K562 (cell line): ENCODE results near the gene SPATA45. TPM values are rescaled to one million over a fixed set of nuclear protein-coding genes. Genes with fewer than 3 reads are reported as not detected.

ENCODE experiments used
- AFF1 ChIP-seq, 2 experiments: fragments of 450-650 bp; IDR thresholded peaks; 2 replicates each; pipeline ENCODE4 v1.6.1; 2018; ENCODE audit warnings: mild to moderate bottlenecking in 2 of 2, low read depth in 1 of 2; ENCODE audit not compliant: partially characterized antibody in 2 of 2
- HDAC2 ChIP-seq: fragments of 450-650 bp; IDR thresholded peaks from 2 replicates; pipeline ENCODE4 v1.6.1; 2016; ENCODE audit warnings: mild to moderate bottlenecking
- KHSRP ChIP-seq: fragments of 450-650 bp; IDR thresholded peaks from 2 replicates; pipeline ENCODE4 v1.6.1; 2017
- MEF2A ChIP-seq: IDR thresholded peaks from 2 replicates; pipeline ENCODE4 v1.6.1; 2011; ENCODE audit warnings: low read depth, mild to moderate bottlenecking, low read length, moderate library complexity; ENCODE audit not compliant: control insufficient read depth
- MXD1 ChIP-seq: fragments of 250-450 bp; sonication (Bioruptor Pico); IDR thresholded peaks from 2 replicates; pipeline ENCODE4 v1.8.0; 2021; ENCODE audit warnings: borderline replicate concordance, mild to moderate bottlenecking, moderate library complexity; ENCODE audit not compliant: poor library complexity, severe bottlenecking
- RBFOX2 ChIP-seq: fragments of 200-400 bp; formaldehyde crosslinking; IDR thresholded peaks from 2 replicates; pipeline ENCODE4 v1.6.1; 2017; ENCODE audit warnings: low read depth, mild to moderate bottlenecking, low read length, moderate library complexity
- THAP12 ChIP-seq: fragments of 250-450 bp; sonication (Bioruptor Pico); IDR thresholded peaks from 2 replicates; pipeline ENCODE4 v1.9.0; 2021; ENCODE audit warnings: mild to moderate bottlenecking, inconsistent platforms
- YBX1 ChIP-seq: fragments of 450-650 bp; IDR thresholded peaks from 2 replicates; pipeline ENCODE4 v1.7.1; 2016; ENCODE audit warnings: mild to moderate bottlenecking
- ZNF407 ChIP-seq: fragments of 450-650 bp; IDR thresholded peaks from 2 replicates; pipeline ENCODE4 v1.6.1; 2016; ENCODE audit warnings: low read depth
- polyA plus RNA-seq, 8 experiments: library from polyadenylated mRNA; depleted of rRNA in 4 of 8; stranded (reverse) in 5 of 8; unstranded in 3 of 8; fragments of >200 nt; fragmentation: Nextera tagmentation in 2 of 8; fragmentation: Illumina TruSeq in 1 of 8; extraction: Ambion mirVana in 2 of 8; extraction: Trizol in 1 of 8; gene quantifications; 2 replicates each; pipeline versions ENCODE4 v1.2.1 to v1.2.3, GENCODE V29; 2011 to 2014; ENCODE audit warnings: inconsistent platforms in 1 of 8, missing spikeins in 1 of 8
- total RNA-seq, 7 experiments: library from RNA; depleted of rRNA in 6 of 7; stranded (reverse); fragments of >200 nt in 6 of 7; fragmentation: Illumina TruSeq in 2 of 7; extraction: Trizol in 2 of 7; gene quantifications; 2 replicates each; pipeline versions ENCODE4 v1.2.1 to v1.2.3, GENCODE V29; 2011 to 2021; ENCODE audit warnings: low replicate concordance in 1 of 7

SPATA45 gene
- total and polyA plus RNA-seq, 9 of the 15 experiments (the other 6 are each of a cell fraction or from before 2014, with no cell fraction given): 0.18 TPM; not detected in 8

- TF ChIP-seq THAP12 (no peak), RBFOX2 (peak; percentile 97), MXD1 (no peak), AFF1 (IDR thresholded peaks at IDR 0.05; ENCODE audit: low read depth in 1 of 2, partially characterized antibody in 2 of 2) (peak in 1 of 2 experiments; percentile 66), HDAC2 (peak; percentile 34; the same call in 1 of the 2 replicates), KHSRP (no peak), YBX1 (no peak), MEF2A (no peak), ZNF407 (no peak)
These were observed 10.6 kb upstream of the SPATA45 start, which contains the start of gene FLVCR1 (continued) for GRCh38 chr1:212857992-212858460.
